GM13976 (cell line): Measurements from ENCODE around the gene PIP5K1B.

ENCODE experiments used
- DNase-seq: peaks from one replicate; pipeline ENCODE4 v3.0.0; 2012; ENCODE audit warnings: low spot score
- in situ Hi-C: fragments of 300-500 bp; cut with MboI; formaldehyde crosslinking; loops from one replicate; pipeline ENCODE4 v1.12.0; 2022; ENCODE audit warnings: low sequenced_read_pairs, mixed read lengths, inconsistent platforms; ENCODE audit not compliant: unreplicated experiment
- TF ChIP-seq, protein P1 (sequence below): IDR thresholded peaks from 2 replicates; pipeline ENCODE4 v1.5.1; 2012; ENCODE audit warnings: borderline replicate concordance, mild to moderate bottlenecking; ENCODE audit not compliant: insufficient read depth; ENCODE audit errors: extremely low read depth, missing control alignments, control extremely low read depth

The PIP5K1B gene

GRCh38 chr9:68822596-68823165, 117.6 kb downstream of the PIP5K1B start:
- TF ChIP-seq, protein P1, sequence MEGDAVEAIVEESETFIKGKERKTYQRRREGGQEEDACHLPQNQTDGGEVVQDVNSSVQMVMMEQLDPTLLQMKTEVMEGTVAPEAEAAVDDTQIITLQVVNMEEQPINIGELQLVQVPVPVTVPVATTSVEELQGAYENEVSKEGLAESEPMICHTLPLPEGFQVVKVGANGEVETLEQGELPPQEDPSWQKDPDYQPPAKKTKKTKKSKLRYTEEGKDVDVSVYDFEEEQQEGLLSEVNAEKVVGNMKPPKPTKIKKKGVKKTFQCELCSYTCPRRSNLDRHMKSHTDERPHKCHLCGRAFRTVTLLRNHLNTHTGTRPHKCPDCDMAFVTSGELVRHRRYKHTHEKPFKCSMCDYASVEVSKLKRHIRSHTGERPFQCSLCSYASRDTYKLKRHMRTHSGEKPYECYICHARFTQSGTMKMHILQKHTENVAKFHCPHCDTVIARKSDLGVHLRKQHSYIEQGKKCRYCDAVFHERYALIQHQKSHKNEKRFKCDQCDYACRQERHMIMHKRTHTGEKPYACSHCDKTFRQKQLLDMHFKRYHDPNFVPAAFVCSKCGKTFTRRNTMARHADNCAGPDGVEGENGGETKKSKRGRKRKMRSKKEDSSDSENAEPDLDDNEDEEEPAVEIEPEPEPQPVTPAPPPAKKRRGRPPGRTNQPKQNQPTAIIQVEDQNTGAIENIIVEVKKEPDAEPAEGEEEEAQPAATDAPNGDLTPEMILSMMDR, result no peak
- in situ Hi-C loops, result no loop called here
- no peak for DNase-seq

DNA sequence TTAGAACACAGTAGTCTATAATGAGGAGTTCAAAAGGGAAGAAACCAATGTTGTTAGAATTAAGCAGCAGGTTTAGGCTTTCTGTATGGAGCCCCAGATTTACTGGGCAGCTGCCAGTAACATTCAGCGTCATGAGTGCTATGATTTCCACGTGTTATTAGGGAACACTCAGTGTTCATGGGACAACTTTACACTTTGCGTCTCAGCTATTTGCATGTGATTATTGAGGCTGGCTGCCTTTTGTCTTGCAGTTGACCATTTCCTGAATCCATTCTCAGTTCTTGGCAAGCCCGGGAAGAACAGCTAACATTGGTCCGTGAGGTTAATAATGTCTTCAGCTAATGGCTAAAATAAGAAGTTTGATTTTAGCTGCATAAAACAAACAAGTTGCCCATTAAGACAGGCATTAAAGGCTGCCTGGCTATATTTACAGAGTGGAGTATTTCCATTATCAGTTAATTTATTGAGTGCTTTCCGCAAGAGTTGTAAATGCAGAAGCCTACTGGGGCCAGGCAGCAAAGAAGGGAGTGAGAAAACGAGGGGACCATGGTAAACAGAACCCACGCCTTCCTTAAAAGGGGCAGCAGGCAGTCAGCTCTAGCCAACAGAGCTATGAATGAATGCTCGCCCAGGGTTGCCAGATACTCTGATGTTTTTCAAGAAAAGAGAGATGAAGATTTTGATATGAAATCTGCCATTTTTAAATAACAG, 120.9 kb downstream of the PIP5K1B start:
- in situ Hi-C loops, result no loop called here
- no peak for DNase-seq

DNA sequence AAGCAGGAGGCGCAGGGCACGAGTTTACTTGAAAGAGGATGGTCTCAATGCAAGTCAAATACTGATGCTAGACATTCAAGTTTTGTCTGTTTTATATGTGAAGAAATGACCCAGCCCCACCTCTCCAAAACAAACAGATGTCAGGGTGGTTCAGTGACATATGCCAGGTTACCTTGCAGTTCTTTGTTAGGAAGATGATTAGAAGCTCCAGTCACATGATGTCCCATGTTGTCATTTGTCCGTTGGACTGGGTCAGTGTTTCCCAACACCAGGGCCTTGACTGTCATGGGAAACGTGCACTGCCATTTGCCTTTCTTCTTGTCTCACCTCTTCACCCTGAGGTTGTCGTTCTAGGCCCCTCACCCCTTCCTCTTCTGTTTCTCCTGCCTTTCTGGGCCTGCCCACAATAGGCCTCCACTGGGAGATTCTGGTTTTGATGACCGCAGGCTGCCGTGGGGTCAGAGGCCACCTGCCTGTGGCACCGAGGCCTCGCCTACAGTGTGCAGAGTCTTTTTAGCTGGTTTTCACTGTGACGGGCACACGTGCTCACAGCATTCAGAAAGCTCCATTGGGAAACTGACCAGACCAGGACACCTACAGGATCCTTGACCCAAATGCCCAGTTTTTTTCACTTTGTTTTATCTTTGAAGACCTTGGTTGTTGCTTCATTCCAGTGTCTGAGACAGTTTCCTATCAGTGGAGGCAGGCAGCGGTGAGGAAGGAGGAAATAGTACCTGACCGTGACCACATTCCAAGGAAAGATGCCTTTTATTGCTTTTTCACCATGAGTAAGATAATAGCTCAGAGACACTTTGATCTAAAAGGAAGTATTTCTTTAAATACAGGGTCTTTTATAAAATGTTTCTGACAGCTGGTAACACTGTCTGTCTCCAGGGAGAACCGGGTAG, 123.1 kb downstream of the PIP5K1B start:
- no peak for DNase-seq
- TF ChIP-seq, protein P1, result no peak
- in situ Hi-C loops, result no loop called here

More for the DNA sequence above, 120.9 kb downstream of the PIP5K1B start:
- TF ChIP-seq, protein P1, result no peak

- TF ChIP-seq, protein P1, result no peak
- no peak for DNase-seq
- in situ Hi-C loops, result no loop called here
Observed at GRCh38 chr9:68832101-68832500, 127.1 kb downstream of the PIP5K1B start.

- in situ Hi-C loops, result no loop called here
- no peak for DNase-seq
- TF ChIP-seq, protein P1, result no peak
Observed at GRCh38 chr9:68832861-68833518, 128.0 kb downstream of the PIP5K1B start.

DNA sequence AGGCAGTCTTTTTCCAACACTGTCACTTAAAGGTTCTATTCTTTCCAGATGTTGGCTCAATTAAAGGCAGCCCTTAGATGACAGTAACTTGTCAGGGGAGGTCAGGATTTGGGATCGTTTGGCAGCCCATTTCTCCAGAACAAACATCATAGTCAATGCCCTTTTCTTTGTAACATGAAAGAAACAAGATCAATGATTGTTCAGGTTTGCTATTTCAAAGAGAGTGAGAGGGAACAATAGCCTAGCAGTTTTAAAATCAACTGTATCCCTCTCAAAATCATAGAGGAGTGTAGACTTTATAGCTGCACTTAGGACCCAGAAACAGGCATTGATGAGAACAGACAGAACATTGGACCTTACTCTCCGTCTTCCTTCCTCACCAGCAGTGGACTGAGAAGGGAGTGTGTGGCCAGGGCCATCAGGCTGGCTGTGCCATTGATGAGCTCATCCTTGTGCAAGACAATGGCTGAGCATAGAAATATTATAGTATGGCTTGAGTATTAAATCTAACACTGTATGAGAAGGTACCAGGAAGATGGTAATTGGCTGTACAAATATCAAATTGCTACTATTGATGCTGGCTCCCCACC, 130.0 kb downstream of the PIP5K1B start:
- no peak for DNase-seq
- in situ Hi-C loops, result no loop called here
- TF ChIP-seq, protein P1, result no peak
